HG03442 (cell line): ENCODE results near the gene BICD1.

Source experiments
- ATAC-seq: cut with Tn5 transposase; IDR thresholded peaks from one replicate; pipeline ENCODE4 v1.9.1; 2021; ENCODE audit warnings: mild to moderate bottlenecking, moderate library complexity; ENCODE audit not compliant: unreplicated experiment

Gene BICD1

DNA sequence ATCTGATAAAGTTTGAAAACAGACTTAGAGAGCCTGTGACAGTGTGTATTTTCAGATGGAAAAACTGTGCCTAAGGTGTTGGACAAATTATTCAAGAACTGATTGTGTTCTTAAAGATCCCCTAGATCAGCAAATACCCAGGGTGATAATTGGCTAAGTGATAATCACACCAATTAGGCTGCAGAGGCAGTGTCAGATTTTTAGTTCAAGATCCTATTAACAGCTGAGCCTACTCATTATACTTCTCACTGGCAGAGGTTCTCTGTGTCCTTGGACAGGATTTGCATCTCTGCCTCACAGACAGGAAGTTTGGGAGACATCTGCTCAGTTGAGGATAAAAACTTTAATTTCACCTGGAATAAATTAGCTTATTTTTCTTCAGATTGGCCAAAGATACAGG lies 288.4 kb downstream of the BICD1 start:
- no peak for ATAC-seq

DNA sequence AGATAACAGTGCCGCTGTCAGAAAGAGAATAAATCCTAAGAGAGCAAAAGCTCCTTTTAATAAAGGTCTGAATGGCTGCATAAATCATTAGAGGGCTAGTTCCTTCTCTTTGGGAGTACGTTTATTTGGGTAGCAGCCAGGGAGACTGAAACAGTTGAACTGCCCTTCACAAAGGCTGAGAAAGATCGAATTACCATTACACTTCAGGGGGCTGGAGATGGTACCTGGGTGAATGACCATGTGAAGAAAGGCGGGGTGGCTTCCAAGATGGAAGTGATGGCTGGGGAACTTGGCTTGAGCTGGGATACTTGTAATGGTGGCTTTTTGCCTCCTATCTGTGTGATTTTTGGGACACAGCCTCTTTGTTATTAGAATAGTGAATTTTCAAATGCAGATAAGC lies 291.0 kb downstream of the BICD1 start:
- no peak for ATAC-seq

DNA sequence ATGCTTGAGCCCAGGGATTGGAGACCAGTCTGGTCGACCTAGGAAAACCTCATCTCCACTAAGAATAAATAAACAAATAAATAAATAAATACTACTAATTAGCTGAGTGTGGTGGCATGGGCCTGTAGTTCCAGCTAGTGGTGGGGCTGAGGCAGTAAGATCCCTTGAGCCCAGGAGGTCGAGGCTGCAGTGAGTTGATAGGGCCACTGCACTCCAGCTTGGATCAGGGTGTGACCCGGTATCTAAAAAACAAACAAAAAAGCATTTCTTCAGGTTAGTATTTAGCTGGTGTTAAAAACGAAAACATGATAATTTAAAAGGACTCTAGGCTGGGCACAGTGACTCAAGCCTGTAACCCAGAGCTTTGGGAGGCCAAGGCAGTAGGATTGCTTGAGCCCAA lies 291.5 kb downstream of the BICD1 start:
- ATAC-seq = no peak

DNA sequence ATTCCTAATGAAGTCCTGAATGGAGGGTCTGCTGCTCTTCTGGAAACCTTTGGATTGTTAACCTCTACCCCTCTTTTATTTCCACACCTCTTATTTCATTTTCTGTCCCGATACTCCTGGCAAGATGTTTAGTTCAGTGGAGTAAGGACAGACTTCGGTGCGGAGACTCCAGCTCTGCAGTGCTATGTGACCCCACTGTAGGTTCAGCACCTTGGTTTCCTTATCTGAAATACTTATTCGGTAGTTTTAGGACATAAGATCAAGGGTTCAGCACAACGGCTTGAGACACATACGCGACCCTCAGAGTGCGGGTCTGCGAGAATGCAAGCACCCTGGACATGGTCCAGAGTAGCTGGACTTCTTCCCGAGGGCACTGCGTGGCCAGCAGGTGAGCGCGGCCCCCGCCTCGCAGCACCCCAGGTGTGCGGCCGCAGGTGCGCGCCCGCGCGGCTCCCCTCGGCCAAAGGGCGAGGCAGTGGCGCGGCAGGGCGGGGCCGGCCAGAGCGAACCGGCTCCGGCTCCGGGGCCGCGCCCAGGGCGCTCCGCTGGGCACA lies 292.2 kb downstream of the BICD1 start:
- ATAC-seq = no peak

DNA sequence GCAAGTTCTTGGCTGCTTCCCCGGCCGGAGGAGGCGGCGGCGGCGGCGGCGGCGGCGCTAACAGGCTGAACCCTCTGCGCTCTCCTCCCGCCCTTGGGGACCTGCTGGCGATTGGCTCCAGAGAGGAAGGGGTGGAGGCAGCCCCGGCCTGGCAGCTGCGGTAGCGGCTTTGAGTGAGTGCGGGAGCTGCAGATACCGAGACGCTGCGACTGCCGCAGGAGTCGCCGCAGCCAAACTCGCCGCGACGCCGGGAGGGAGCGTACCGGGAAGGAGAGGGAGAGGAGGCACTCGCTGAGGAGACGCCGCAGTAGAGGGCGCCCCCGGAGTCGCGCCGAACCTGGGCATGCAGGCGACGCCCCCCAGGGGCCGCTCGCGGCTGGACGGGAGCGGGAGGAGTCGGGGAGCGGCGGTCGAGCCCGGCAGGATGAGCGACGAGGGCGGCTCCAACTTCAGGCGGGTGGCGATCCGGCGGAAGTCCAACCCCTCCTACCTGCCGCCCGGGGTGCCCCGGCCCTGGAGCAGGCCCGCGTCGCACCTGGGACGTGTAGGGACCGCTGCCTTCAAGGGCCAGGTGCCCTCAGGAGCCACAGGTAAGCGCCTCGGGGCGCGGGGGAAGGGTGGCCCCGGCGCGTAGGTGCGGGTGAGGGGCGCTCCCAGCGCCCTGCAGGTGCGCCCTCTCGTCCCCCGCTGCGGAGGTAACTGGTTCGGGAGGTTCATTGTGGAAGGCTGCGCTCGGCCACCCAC lies 292.9 kb downstream of the BICD1 start, which contains the start of gene FGD4:
Gene FGD4 (plus strand): TSS at position 189 of the 744 bp plus-strand sequence.
- ATAC-seq = peak; percentile 86

DNA sequence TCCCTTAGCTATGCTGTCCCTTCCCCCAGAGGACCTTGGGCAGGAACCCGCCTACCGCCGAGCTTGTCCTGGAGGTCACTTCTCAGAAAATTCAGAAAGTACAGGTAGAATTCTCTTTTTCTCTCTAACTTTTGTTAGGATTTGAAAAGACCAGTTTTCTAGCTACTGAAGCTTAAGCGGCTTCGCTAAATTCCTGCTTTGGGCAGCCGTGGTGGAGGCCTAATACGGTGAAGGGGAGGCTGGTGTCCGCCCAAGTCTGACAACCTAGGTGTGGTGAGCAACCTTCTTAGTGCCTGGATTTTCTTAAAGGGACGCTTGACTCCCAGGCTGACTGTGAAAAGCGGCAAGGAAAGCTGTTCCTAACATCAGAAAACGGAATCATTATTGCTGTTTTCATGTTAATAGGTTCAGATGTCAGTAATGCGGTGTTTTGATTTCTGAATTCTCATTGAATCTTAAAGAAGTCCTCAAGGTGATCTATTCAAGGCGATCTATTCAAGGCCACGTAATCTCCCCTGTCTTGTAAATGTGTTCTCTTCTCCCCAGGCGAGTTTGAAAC lies 293.5 kb downstream of the BICD1 start:
- no peak for ATAC-seq

DNA sequence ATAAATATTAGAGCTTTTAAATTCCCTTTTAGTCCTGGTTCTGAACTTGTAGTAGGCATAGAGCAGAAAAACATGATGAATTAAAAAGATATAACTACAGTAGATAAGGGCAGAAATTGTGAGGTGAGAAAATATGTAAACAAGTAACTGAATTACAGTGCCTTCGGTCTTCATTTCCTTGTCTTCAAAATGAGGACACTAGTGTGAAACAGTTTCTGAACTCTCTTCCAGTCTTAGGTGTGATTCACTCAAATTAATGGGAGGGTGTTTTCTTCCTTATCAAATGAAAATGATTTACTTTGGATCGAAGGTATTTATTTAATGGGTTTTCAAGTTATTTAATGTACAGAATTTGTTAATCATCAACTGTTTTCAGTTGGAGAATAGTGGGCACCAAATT lies 294.2 kb downstream of the BICD1 start:
- ATAC-seq = no peak

DNA sequence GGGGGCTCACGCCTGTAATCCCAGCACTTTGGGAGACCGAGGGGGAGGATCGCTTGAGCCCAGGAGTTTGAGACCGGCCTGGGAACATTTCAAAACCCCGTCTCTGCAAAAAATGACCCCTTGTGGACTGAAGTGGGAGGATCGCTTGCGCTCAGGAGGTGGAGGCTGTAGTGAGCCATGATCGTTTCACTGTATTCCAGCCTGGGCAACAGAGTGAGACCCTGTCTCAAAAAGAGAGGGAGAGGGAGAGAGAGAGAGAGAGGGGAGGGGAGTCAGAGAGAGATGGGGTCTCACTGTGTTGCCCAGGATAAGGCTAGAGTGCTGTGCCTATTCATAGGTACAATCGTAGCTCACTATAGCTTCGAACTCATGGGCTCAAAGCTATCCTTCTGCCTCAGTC lies 295.5 kb downstream of the BICD1 start:
- no peak for ATAC-seq

DNA sequence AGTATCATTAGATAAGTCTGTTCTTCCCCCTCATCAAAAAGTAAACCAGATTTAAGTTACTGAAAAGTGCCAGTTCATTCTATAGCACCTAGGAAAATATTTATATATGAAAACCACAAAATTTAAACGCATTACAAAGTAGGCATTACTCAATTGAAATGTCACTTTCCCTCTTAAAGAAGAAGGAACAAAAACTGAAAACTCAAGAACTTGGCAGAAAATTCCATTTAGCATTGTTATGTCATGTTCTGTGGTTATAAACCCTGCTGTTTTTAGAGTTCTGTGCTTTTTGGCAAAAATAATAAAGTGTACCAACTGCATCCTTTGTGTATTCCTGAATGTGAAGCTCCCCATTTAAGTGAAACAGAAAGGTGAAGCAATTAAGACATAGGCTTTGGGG lies 296.3 kb downstream of the BICD1 start:
- no peak for ATAC-seq

DNA sequence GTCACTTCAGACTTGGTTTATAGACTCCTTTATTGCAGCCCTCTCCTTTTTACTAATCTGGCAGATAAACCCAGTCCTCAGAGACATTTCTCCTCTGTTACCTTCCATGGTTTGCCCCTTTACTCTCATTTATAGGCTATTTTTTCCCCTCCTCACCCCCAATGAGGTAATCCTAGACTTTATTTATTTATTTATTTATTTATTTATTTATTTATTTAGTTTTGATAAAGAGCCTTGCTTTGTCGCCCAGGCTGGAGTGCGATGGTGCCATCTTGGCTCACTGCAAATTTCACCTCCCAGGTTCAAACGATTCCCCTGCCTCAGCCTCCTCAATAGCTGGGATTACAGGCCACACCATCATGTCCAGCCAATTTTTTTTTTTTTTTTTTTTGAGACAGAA lies 301.1 kb downstream of the BICD1 start:
- no peak for ATAC-seq

DNA sequence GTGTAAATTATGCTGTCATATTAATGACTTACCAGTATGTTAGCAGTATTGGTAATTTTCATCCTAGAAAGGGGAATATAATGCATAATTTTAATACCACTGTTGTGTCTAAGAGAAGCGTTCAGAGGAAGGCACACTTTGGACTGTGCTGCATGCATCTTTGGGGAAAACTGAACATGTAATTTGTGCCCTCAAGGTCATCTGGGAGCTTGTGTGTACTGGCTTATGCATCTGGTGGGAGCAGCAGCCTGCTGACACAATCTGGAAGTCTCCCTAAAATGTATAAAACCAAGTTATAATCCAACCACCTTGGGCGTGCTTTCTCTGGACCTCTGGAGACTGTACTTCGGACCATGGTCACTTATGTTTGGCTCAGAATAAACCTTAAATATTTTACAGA lies 306.8 kb downstream of the BICD1 start:
- no peak for ATAC-seq

DNA sequence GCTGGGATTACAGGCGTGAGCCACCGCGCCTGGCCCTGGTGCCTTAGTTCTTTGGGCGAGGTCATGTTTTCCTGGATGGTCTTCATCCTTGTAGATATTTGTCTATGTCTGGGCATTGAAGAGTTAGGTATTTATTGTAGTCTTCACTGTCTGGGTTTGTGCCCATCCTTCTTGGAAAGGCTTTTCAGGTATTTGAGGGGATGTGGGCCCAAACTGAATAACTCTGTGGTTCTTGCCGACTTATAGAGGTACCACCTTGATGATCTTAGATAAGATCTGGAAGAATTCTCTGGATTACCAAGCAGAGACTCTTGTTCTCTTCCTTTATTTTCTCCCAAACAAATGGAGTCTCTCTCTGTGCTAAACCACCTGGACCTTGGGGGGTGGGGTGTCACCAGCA lies 311.6 kb downstream of the BICD1 start:
- no peak for ATAC-seq

DNA sequence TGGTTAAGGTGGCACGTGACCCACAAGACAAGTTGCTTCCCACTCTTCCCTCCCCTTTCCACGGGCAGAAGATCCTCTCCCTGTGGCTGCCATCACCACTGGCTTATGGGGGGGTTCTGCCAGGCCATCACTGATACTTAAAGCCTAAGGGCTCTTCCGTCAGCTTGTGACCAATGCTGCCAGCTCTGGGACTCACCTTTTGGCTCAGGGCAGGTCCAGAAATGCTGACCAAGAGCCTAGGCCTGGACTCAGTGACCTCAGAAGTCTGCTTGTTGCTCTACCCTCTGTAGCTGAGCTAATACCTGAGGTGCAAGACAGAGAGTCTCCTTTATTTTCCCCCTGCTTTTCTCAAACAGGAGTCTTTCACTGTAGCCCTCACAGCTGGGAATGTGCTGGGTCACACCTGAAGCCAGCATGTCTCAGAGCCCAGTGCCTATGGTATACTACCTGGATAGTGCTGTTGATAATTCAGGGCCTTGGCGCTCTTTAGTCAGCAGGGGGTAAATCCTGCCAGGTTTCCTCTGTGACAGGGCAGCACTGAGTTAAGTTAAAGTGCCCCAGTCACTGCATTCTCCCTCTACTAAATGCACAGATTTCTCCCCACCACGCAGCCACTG lies 312.4 kb downstream of the BICD1 start:
- no peak for ATAC-seq

DNA sequence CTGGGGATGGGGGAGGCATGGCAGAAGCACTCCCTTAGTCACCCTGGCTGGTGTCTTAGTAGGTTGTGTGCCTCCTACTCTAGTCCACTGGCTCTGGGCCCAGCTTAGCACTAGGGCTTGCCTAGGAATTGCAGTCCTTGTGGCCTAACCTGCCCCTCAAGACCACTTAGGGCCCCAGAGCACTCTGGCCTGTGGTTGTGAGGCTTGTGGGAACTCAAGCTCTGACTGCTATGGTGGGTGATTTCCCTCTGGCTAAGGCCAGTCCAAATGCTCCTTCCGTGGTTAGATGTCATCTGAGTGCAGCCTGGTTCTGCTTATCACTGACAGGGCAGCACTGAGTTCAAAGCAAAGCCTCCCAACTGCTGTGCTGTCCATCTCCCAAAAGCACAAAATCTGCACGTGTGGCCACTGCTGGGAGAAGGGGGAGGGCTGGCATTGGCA lies 312.9 kb downstream of the BICD1 start:
- ATAC-seq = peak; percentile 84

DNA sequence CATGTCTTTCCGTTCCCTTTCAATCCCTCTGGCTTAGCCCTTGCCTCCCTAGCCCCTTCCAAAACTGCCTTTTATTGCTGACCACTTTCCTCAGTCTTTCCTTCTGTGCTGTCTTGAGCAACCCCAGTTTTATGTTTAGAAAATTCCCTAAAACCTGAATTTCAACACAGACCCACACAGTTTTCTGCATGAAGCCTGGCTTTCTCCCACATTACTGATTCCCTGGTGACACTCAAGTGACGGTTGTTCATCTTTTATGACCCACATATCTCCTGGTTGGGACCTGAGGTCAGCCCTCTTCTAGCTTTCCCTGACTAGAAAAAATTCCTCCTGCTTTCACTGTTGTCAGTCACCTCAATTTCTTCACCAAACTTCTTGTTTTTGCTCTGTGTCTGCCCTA lies 313.7 kb downstream of the BICD1 start:
- no peak for ATAC-seq

DNA sequence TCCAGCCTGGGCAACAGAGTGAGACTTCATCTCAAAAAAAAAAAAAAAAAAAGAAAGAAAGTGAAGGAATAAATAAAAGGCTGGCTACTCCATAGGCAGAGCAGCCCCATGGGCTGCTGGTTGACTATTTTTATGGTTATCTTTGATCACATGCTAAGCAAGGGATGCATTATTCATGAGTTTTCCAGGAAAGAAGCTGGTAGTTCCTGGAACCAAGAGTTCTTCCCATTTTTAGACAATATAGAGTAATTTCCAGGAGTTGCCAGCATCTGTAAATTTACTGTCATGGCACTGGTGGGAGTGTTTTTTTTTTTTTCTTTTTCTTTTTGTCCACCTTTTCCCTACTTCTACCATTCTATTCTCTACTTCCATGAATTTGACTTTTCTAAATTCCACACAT lies 316.9 kb downstream of the BICD1 start:
- no peak for ATAC-seq

DNA sequence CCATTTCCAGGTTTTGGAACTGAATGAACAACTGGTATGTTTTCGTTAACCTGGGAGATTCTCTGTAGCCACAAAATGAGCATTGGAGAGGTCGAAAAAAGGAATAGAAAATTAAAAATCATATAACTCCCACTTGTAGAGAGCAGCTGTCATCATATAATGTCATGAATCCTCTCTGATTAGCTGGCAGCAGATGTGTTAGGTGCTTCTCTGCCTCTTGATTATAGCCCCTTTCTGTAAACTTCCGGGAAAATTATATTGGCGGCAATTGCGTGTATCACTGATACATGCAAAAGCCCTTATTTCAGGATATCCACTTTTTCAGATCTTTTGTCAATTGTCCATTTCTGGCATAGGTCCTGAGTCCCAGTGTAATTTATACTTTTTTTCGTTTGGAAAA lies 324.4 kb downstream of the BICD1 start:
- ATAC-seq = no peak
